Measurements from ENCODE around the gene ISG20L2.
A peak's percentile ranks its signal among the peaks of the same experiment; 100 is the strongest.

ISG20L2 gene

GRCh38 chr1:156675210-156676113 is 53.1 kb downstream of the ISG20L2 start:
- Histone ChIP-seq H3K36me3 (peaks cover 21% of the 10 kb centered on the region), H3K27ac (peak overlapping the region; percentile 97), H3K9me3 (ENCODE audit: severe bottlenecking) (no peaks in the 10 kb centered on the region), H3K4me3 (ENCODE audit: low read depth, low read length) (peak overlapping the region; percentile 3), H3K27me3 (ENCODE audit: insufficient read depth, low read depth, severe bottlenecking) (no peaks in the 10 kb centered on the region)
- DNase-seq, result peak; percentile 72
- TF ChIP-seq CTCF (IDR thresholded peaks at IDR 0.05; ENCODE audit: low read depth, low read length), result no peak

GRCh38 chr1:156673387-156674121 is 55.0 kb downstream of the ISG20L2 start:
- Histone ChIP-seq H3K27me3 (ENCODE audit: insufficient read depth, low read depth, severe bottlenecking) (no peaks in the 10 kb centered on the region), H3K27ac (peak overlapping the region; percentile 97), H3K9me3 (ENCODE audit: severe bottlenecking) (no peaks in the 10 kb centered on the region), H3K36me3 (peaks cover 21% of the 10 kb centered on the region), H3K4me3 (ENCODE audit: low read depth, low read length) (0 out of 2 replicates have a peak overlapping the region, but pooled peaks have one; percentile 0)
- 0 out of 2 replicates have a peak, but pooled peaks have one; percentile 17 for TF ChIP-seq CTCF (IDR thresholded peaks at IDR 0.05; ENCODE audit: low read depth, low read length)
- DNase-seq, result peak; percentile 97
